Putamen (tissue), 1 donor: Measurements from ENCODE around the gene COL26A1.
"Not testable (repeated sequence)": the region's sequence is repeated elsewhere in the genome, so short reads cannot be mapped to it uniquely, and the experiment has no call there.

Experiments used
- DNase-seq: peaks from one replicate; pipeline ENCODE4 v3.0.0-alpha.2; 2016; ENCODE audit warnings: low spot score

Gene COL26A1

DNA sequence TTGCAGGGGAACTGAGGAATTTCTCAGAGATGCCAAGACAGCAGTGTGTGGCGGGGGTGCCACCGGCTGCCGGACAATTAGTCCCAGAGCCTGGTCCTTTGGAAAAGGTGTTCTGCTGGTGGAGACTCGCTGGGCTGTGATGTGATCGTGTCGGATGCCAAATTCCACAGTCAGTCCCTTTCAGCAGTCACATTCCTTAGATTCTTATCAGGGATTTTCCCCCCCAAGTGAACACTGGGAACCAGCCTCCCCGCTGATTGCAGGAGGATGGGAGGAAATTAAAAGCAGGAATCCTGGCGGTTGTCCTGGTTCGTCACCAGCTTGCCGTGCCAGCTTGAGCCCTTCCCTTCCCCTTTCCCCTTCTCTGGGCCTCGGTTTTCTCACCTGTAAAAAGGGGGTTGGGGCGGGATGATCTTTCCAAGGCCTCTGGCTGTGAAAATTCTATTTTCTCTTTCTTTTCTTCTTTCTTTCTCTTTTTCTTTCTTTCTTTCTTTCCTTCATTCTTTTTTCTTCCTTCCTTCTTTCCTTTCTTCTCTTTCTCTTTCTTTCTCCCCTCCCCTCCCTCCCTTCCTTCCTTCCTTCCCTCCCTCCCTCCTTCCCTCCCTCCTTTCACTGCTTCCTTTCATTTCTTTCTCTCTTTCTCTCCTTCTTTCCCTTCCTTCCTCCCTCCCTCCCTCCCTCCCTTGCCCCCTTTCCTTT, 39.6 kb downstream of the COL26A1 start:
- DNase-seq: no peak

DNA sequence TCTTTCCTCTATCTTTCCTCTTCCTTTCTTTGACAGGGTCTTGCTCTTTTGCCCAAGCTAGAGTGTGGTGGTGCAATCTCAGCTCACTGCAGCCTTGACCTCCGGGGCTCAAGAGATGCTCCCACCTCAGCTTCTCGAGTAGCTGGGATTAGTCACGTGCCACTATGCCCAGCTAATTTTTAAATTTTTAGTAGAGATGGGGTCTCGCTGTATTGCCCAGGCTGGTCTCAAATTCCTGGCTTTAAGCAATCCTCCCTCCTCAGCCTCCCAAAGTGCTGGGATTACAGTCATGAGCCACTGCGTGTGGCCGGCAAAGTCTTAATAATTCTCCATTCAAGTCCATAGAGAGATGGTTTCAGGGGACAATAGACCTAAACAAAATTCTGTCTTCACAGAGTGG, 40.2 kb downstream of the COL26A1 start:
- no peak for DNase-seq

DNA sequence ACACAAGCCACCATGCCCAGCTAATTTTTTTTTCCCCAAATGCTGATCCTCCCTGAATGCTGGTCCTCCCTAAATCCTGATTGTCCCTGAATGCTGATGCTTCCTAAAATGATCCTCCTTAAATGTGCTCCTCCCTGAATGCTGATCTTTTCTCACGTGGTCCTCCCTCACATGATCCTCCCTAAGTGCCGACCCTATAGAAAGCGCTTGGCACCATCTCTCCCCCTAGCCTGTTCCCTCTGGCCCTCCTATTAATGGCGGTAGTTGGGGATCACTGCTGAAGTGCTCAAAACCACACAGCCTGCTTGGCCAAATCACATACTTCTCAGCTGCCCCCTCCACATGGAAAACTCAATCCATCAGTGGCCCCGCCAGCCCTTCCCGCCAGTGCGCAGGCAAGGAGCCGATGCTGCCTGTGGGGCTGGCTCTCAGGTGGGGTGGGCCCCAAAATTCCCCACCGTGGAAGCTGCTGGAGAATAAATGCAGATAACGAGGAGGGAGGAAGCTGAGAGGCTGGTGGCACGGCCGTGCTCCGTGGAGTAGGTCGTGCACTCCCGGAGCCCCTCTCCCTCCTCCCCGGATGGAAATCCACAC, 42.9 kb downstream of the COL26A1 start:
- DNase-seq: no peak

DNA sequence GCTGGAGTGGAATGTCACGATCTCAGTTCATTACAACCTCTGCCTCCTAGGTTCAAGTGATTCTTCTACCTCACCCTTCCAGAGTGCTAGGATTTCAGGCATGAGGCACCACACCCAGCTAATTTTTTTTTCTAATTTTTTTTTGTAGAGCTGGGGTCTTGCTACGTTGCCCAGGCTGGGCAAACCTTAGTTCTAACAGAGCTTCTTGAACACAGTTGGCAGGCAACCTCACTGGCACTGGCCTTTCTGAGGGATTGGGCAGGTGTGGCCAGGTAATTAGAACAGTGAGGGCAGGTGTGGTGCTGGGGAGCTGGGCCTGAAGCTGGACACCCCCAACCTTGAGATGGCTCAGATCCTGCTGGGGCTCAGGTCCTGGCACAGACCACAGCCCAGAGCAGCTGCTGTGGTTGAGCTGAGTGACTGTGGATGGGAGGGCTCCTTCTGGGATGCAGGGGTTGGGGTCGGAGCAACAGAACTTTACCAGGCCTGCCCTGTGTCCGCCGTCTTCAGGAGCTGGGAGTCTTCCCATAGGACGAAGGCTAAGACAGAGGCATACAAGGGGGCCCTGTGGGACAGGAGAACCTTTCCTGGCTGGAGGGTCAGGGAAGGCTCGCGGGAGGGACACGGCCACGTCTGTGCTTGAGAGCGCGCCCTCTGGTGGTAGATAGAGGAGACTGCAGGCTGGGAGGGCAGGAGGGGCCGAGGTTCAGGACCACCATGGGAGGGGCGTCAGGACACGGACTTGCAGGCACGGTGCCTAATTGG, 48.2 kb downstream of the COL26A1 start:
- DNase-seq: no peak

- no peak for DNase-seq
These were observed 48.8 kb downstream of the COL26A1 start for GRCh38 chr7:101411508-101411874.

GRCh38 chr7:101412976-101413375, 50.3 kb downstream of the COL26A1 start:
- DNase-seq: no peak

DNA sequence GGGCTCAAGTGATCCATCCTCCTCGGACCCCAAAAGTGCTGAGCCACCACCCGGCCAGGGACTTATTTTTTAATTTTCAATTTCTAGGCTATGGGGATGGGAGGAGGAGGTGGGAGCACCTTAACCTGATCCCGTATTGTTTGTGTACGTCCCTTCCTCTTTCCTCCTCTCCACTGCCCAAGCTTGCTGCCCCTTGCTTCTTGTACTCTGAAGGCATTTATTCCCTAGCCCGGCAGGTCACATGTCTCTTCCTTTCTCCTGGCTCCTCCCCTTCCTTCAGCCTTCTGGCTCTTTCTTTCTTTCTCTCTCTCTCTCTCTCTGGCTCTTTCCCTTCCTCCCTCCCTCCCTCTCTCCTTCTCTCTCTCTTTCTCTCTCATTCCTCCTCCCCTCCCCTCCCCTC, 56.0 kb downstream of the COL26A1 start:
- no peak for DNase-seq

DNA sequence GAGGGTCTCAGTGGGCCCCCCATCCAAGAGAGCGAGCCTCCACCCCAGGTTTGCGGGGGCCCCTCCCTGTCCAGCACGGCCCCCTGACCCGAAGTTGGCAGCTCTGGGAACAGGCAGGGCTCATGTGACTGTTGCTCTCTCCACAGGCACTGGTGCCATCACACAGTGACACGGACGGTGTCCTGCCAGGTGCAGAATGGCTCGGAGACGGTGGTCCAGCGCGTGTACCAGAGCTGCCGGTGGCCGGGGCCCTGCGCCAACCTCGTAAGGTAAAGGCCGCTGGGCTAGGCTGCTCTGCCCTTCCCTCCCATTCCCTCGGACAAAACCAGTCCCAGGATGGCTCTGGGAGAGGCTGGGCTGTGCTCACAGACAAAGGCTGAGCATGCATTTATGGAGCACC, 57.2 kb downstream of the COL26A1 start:
- no peak for DNase-seq

- DNase-seq: no peak
These were observed 57.8 kb downstream of the COL26A1 start for GRCh38 chr7:101420436-101420835.

DNA sequence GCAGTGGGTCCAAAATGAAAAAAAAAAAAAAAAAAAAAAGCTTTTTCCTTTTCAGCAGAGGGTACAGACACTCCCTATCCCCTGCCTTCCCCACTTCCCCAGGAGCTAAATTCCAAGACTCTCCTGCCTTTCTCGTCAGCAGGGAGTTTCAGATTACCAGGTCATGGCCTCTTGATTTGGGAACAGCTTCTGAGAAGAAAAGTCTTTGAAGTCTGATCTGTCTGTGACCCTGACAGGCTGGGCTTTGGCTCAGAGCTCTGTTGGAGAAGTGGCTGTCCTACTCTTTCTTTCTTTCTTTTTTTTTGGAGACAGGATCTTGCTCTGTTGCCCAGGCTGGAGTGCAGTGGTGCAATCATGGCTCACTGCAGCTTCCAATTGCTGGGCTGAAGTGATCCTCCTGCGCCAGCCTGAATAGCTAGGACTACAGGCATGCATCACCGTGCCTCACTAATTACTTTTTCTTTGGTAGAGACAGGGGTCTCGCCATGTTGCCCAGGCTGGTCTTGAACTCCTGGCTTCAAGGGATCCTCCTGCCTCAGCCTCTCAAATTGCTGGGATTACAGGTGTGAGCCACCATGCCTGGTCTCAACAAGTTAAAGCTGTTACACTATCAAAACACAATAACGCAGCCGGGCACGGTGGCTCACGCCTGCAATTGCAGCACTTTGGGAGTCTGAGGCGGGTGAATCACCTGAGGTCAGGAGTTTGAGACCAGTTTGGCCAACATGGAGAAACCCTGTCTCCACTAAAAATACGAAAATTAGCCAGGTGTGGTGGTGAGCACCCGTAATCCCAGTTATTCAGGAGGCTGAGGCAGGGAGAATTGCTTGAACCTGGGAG, 59.9 kb downstream of the COL26A1 start:
- DNase-seq: no peak

GRCh38 chr7:101426303-101427011, 63.8 kb downstream of the COL26A1 start:
- DNase-seq: no peak

DNA sequence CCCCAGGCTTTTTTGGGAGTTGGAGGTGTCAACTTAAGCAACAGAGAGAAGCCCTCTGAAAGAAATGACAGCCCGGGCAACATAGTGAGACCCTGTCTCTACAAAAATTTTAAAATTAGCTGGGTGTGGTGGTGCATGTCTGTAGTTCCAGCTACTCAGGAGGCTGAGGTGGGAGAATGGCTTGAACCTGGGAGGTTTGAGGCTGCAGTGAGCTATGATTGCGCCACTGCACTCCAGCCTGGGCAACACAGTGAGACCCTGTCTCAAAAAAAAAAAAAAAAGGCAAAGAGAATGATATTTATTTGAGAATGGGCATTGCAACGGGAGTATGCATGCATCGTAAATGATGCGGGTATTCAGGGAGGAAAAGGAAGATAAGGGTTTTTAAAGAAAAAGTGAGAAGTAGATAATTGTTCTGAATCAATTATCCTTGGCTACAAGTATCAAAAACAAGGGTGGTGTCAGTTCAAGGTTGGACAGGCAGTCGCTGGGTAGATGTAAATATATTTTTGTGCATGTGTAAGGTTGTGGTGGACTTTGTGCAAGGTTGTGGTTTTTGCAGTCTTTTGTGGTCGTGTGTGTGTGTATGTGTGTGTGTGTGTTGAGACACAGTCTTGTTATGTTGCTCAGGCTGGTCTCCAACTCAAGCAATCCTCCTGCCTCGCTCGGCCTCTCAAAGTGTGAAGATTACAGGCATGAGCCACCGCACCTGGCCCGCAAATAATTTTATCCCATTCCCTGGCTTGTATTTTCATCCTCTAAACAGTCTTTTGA, 65.6 kb downstream of the COL26A1 start:
- no peak for DNase-seq

GRCh38 chr7:101432316-101432715, 69.6 kb downstream of the COL26A1 start:
- no peak for DNase-seq

DNA sequence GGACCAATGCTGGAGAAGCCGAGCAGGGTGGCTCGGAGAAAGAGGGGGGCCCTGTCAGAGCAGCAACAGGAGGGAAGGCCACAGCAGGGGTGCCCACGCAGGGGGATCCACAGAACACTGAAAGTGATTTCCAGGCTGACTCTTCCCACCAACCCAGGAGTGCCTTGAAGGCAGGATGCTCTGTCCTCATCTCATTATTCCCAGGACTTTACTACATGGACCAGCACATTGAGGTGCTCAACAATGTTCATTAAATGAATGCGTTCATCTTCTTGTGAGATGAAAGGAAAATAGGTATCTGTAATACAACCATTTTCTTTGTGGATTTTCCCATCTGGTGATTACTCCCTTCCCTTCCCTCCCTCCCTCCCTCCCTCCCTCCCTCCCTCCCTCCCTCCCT, 71.0 kb downstream of the COL26A1 start:
- no peak for DNase-seq

- not testable (repeated sequence) for DNase-seq
These were observed 71.5 kb downstream of the COL26A1 start for GRCh38 chr7:101434155-101434554.

DNA sequence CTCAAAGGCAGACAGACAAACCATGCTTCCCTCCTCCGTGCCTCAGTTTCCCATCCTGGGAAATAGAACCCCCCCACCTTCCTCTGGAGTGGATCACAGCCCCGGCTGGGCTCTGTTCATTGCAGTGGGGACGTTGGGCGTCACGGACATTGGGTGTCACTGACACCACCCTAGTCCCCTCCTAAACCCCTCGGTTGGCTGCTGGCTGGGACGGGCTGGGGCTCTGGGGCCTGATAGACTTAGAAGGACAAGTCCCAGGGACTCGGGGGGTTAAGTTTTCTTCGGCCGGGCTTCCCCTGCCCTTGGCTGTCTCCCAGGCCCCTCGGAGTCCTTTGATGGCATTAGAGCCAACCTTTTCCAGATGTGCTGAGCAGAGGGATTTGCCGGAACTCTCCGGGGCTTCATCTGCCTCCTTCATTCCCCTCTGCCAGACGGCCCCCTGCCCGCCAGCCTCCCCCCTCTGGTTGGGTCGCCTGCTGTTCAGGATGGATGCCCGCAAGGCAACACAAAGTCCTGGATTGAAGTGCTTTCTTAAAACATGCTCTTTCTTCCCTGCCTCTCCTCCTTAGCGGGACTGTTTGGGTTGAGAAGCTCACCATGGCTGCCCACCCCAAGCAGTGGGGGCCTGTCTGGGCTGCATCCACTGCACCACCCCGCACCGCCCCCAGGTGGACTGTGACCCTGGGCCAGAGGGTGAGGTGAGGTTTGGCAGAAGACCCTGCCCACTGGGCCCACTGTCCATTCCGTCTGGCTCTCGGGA, 73.0 kb downstream of the COL26A1 start:
- DNase-seq: no peak

- no peak for DNase-seq
These were observed 73.6 kb downstream of the COL26A1 start for GRCh38 chr7:101436221-101436735.

- no peak for DNase-seq
These were observed 74.3 kb downstream of the COL26A1 start for GRCh38 chr7:101436857-101437576.

DNA sequence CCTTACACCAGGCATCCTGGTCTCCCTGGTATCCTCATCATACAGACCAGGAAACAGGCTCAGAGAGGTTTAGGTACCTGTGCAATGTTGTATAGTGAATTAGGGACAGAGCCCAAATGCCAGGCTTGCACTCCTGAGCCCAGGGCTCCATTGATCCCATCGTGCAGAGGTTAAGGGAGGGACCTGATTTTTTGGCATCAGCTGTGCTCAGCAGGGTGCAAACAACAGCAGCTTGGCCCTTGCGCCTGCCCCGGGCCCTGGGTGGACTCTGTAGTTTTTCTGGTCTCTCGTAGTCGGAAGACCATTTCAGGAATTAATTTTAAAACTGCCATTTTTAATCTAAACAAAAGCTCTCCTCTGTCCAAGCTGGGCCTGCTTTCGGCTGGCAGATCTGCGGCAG, 79.2 kb downstream of the COL26A1 start:
- no peak for DNase-seq
